Mesodermal cell (in vitro differentiated cells): ENCODE measurements around the gene THUMPD2.
A peak's percentile ranks its signal among the peaks of the same experiment; 100 is the strongest.

Experiments
- H3K27ac ChIP-seq: 2 replicates; pipeline ENCODE4 v1.7.0; 2013; ENCODE audit warnings: mild to moderate bottlenecking, low read depth, low read length, moderate library complexity; ENCODE audit not compliant: severe bottlenecking
- H3K36me3 ChIP-seq: 2 replicates; pipeline ENCODE4 v1.7.1; 2013; ENCODE audit warnings: mild to moderate bottlenecking, low read length, moderate library complexity; ENCODE audit not compliant: control insufficient read depth, insufficient read depth
- H3K4me1 ChIP-seq: one replicate; pipeline ENCODE4 v1.7.1; 2013; ENCODE audit warnings: mild to moderate bottlenecking, low read length; ENCODE audit not compliant: insufficient read depth, control insufficient read depth, poor library complexity, severe bottlenecking
- H3K4me3 ChIP-seq: 2 replicates; pipeline ENCODE4 v1.7.0; 2013; ENCODE audit warnings: low read length, control low read depth, mild to moderate bottlenecking; ENCODE audit not compliant: insufficient read depth, poor library complexity, severe bottlenecking; ENCODE audit errors: extremely low read depth
- H3K9me3 ChIP-seq: 2 replicates; pipeline ENCODE4 v1.7.1; 2013; ENCODE audit warnings: mild to moderate bottlenecking, low read length, moderate library complexity; ENCODE audit not compliant: control insufficient read depth
- WGBS, 2 experiments: methylation state at CpG; one replicate each; pipeline ENCODE4 v1.1.5; 2013; ENCODE audit warnings: missing lambda C conversion rate in 2 of 2; ENCODE audit not compliant: insufficient coverage in 2 of 2; 5-methylcytosine and 5-hydroxymethylcytosine counted together

Gene THUMPD2

DNA sequence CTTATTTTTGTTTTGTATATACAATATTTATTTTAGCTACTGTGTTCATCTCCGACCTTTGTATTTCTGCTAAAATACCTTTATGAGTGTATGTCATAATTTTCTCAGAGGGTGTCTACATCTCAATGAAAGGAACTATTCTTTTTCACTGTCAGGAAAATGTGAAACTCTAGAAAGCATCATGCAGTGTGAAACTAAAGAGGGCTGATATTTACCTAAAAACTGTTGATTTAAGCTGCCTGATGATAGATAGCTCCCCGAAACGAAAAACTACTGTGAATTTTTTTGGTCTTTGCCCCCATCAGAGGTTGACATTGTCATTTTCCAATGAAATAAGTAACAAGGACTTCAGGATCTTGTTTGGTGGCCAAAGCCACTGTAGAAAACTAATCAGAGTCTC lies 74.5 kb downstream of the THUMPD2 start:
- Histone ChIP-seq H3K4me3 (no peak overlapping the region), H3K36me3 (no peaks in the 10 kb centered on the region), H3K27ac (no peak overlapping the region), H3K4me1 (no peaks in the 10 kb centered on the region), H3K9me3 (peaks cover 14% of the 10 kb centered on the region)
- WGBS, 2 experiments = 92% methylated on average over 2 of the region's 3 CpGs; no CpG with 5 or more reads in 1 of the 2 experiments

DNA sequence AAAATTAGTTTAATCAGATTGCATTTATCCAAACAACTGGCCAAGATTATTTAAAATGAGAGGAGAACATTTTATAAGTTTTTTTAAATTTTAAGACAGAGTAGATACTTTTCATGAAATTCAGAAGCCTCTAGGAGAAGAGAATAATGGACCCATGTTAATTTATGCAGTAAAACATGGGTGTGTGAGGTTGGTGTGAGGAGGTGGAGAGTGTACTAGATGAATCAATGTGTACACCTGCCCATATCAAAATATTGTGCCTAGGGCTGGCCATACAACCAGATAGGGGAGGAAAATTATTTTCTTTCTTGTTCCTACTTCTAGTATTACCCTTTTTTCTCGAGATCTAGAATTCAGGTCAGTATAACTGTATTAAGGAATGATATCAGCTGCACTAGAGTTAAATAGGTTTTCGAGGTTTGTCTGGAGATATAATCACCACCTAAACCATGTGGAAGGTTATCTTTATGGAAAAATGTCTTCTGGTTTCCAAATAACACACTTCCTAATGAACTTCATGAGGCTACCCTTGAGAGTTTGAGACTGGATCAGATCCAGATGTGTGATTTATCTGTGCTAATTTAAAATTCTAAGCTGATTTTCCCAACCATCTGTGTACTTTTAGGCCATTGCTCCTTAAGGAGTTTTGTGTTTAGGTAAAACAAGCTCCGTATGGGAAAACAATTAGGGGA lies 75.7 kb downstream of the THUMPD2 start:
- Histone ChIP-seq H3K4me3 (no peak overlapping the region), H3K36me3 (no peaks in the 10 kb centered on the region), H3K27ac (no peak overlapping the region), H3K4me1 (no peaks in the 10 kb centered on the region), H3K9me3 (peaks cover 14% of the 10 kb centered on the region)
- WGBS, 2 experiments = no CpG with 5 or more reads among the region's 3 CpGs

DNA sequence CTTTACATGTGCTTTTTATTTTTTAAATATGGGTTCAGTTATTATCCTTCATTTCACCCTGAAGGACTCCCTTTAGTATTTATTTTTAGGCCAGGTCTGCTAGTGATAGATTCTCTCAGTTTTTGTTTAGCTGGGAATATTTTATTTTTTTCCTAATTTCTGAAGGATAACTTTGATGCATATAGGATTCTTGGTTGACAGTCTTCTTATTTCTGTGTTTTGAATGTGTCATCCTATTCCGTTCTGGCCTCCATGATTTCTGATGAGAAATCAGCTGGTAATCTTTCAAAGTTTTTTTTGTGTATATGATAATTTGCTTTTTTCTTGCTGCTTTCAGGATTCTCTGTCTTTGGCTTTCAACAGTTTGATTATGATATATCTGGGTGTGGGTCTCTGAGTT lies 77.9 kb downstream of the THUMPD2 start:
- Histone ChIP-seq H3K36me3 (no peaks in the 10 kb centered on the region), H3K4me1 (no peaks in the 10 kb centered on the region), H3K27ac (no peak overlapping the region), H3K4me3 (no peak overlapping the region), H3K9me3 (peaks cover 14% of the 10 kb centered on the region)
- no CpG with 5 or more reads among the region's 1 CpG for WGBS, 2 experiments

DNA sequence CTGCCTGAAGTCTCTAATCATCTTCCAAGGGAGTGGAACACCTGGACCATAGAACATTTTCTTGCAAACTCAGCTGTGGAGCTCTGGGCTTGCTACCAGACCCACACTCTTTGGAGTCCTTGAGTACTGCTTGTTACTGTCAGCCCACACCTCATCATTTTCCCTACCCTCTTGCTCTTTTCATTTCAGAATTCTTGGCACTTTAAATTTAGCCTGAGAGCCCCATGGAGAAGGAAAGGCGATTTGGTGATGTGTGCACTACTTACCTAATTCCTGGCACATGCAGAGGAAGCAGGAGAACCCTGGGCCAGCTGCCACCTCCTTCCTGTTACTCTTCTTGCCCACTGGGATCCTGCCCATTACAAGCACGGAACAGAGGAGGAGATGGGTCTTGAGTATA lies 81.6 kb downstream of the THUMPD2 start:
- WGBS, 2 experiments = 100% methylated on average over 1 of the region's 2 CpGs; no CpG with 5 or more reads in 1 of the 2 experiments
- Histone ChIP-seq H3K4me1 (peaks cover 16% of the 10 kb centered on the region), H3K4me3 (no peak overlapping the region), H3K9me3 (peaks cover 13% of the 10 kb centered on the region), H3K36me3 (no peaks in the 10 kb centered on the region), H3K27ac (no peak overlapping the region)

DNA sequence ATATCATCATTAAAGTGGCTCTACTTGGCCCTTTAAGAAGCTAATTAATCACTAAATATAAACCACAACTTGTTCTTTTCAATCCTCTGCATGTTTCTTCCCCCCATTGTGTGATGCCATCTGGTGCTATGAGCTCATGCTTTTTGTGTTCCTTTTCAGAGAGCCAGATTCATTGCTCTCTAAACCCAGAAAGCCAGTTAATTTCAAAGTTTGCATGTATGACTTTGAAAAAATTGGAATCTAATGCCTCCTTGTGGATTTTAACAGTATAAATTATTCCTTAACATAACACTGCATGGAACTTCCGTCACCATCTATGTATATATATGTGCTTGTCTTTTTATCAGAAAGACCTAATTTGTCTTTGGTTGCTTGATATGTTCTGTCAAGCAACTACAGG lies 82.2 kb downstream of the THUMPD2 start:
- no CpG with 5 or more reads among the region's 1 CpG for WGBS, 2 experiments
- no peak overlapping the region for H3K4me3 ChIP-seq
- no peaks in the 10 kb centered on the region for H3K36me3 ChIP-seq
- H3K4me1 ChIP-seq = peaks cover 16% of the 10 kb centered on the region
- peaks cover 7% of the 10 kb centered on the region for H3K9me3 ChIP-seq
- H3K27ac ChIP-seq = no peak overlapping the region

DNA sequence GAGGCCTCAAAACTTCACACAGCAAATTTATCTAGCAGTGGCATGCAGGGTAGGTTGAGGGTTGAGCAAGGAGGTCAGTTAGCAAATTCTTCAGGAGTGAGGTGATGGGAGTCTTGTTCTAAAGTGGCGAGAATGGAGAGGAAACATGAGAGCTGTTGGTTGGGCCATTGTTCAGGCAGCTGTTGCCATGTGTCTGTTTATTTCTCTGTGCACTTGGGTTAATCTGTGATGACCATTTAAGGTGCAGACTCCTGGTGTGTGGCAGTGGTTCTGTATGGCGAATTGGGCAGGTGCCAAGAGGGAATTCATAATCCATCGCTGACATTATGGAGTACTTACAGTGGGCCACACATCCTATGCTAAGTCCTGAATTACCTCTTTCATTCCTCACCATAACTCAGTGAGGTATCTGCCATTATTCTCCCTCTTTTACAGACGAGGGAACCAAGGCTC lies 82.9 kb downstream of the THUMPD2 start:
- Histone ChIP-seq H3K9me3 (peaks cover 3% of the 10 kb centered on the region), H3K4me3 (no peak overlapping the region), H3K27ac (no peak overlapping the region), H3K4me1 (peaks cover 16% of the 10 kb centered on the region), H3K36me3 (no peaks in the 10 kb centered on the region)
- 88 to 97% methylated on average over 3 to 4 of the region's 4 CpGs for WGBS, 2 experiments

DNA sequence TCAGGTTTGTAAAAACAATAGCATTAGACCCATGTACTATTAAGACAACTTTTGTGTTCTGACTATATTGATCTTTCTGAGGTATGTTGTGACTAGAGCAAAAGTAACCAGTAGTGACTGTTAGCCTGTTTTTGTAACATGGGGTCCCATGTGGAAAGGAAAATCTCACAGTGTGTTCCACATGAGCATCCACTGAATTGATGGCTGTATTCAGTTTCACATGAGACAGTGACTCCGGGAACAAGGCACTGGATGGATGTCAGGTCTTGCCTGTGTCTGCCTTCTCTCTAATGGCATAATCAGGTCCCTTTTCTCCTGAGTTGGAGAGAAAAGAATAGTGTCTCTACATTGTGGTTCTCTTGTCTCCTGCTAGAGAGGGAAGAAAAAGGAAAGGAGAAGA lies 85.8 kb downstream of the THUMPD2 start:
- H3K4me1 ChIP-seq = peaks cover 18% of the 10 kb centered on the region
- H3K9me3 ChIP-seq = no peaks in the 10 kb centered on the region
- no peak overlapping the region for H3K4me3 ChIP-seq
- 90% methylated on average over 1 of the region's 1 CpG; no CpG with 5 or more reads in 1 of the 2 experiments for WGBS, 2 experiments
- no peak overlapping the region for H3K27ac ChIP-seq
- no peaks in the 10 kb centered on the region for H3K36me3 ChIP-seq

DNA sequence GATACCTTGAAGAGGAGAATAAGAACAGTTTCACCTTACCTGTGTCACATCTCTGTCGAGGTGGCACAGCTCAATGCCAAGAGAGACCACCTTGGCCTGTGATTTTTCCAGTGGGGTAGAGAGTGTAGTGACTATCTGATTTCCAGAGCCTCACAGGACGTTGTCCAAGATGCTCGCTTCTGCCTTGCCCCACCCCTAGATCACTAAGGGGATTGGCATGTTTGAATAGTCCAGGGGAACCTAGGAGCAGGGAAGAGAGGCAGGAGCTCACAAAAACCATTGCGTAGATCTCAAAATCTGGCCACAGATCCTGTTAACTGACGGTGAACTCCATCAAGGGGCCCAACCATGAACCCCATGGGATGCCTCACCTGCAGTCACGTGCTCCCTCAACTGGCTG lies 89.2 kb downstream of the THUMPD2 start:
- Histone ChIP-seq H3K4me1 (peaks cover 34% of the 10 kb centered on the region), H3K4me3 (no peak overlapping the region), H3K9me3 (no peaks in the 10 kb centered on the region), H3K27ac (no peak overlapping the region), H3K36me3 (no peaks in the 10 kb centered on the region)
- 97 to 100% methylated on average over 4 to 6 of the region's 6 CpGs for WGBS, 2 experiments

DNA sequence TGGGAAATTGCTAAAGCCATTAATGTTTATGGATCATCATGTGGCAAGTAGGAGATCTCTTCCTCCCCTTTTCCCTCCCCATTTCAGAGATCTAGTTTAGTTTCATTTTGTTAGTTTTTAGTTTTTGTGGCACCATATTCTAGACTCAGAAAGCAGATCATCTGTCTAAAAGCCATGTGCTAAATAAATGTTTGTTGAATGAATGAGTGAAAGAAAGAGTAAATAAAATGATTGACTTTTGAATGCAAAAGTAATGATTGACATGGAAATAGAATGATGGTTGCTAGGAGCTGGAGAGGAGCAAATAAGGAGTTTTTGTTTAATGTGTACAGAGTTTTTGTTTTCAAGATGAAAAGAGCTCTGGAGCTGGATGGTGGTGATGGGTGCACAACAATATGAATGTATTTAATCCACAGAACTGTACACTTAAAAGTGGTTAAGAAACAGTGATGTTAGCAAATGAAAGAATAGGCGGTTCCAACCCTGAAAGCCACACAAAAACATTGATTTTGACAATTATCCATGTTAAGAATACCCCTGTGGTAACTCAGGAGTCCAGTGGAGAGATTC lies 89.7 kb downstream of the THUMPD2 start:
- Histone ChIP-seq H3K27ac (no peak overlapping the region), H3K4me1 (peaks cover 29% of the 10 kb centered on the region), H3K4me3 (no peak overlapping the region), H3K9me3 (no peaks in the 10 kb centered on the region), H3K36me3 (no peaks in the 10 kb centered on the region)
- no CpG with 5 or more reads among the region's 1 CpG for WGBS, 2 experiments

DNA sequence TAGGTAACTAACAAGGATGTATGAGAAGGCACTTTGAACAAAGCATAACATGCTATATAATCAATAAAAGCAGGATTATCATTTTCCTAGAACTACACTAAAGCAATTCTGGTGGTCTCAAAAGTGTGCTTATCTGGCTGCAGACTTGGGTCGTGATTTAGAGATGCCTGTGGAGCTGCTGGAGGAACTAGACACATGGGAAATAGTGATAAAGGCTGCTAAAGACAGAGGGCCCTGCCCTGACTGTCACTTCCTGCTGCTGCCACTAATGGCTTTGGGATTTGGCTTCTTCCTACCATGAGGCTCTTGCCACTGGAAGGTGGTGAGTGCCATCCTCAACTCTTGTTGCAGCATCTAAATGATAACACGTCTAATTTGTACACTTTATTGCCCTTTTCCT lies 90.9 kb downstream of the THUMPD2 start:
- Histone ChIP-seq H3K4me3 (no peak overlapping the region), H3K27ac (peak overlapping the region; percentile 12), H3K4me1 (peaks cover 26% of the 10 kb centered on the region), H3K36me3 (no peaks in the 10 kb centered on the region), H3K9me3 (no peaks in the 10 kb centered on the region)
- WGBS, 2 experiments = no CpG with 5 or more reads among the region's 2 CpGs

DNA sequence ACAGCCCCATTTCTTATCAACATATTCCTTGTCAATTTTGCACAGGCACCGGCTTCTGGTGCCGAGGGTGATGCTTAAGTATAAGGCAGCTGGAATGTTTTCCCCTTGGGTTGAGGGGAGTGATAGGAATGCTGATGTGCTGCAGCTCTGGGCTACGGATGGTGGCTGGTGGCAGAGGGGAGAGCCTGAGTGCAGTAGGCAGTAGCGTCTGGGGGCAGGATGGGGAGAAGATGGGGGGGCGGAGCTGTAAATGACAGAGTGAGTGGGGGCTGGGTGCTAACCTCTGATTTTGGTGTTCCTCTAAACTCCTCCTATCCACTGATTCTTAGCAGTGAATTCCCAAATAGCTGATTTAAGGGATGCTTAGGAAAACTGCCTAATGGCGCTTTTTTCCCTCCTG lies 92.6 kb downstream of the THUMPD2 start:
- H3K27ac ChIP-seq = no peak overlapping the region
- peaks cover 26% of the 10 kb centered on the region for H3K4me1 ChIP-seq
- H3K36me3 ChIP-seq = no peaks in the 10 kb centered on the region
- no peak overlapping the region for H3K4me3 ChIP-seq
- H3K9me3 ChIP-seq = no peaks in the 10 kb centered on the region
- WGBS, 2 experiments = 86 to 100% methylated on average over 1 of the region's 6 CpGs
